Measurements from ENCODE around the gene SGK1. TPM values are rescaled to one million over a fixed set of nuclear protein-coding genes. Genes with fewer than 3 reads are reported as not detected.

SGK1 gene
- total and polyA plus RNA-seq, 2 experiments from 2014 or later: 145 to 161 TPM

DNA sequence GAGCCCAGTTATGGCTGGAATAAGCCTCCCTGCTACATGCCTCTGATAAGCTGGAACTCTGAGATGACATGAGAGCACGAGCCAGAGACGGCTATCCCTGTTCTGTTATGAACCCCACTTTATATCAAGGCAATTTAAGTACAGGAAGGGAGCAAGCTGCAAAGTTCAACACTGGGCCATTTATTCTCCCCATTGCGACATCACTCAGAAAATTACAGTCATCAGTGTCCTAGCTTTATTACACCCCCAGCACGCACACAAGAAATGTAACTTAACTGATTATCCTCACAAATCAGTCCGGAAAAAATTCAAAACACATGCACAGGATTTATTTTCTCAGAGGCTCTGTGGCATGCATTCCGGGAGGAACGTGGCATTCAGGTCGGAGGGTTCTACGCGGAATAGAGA lies 140.2 kb downstream of the SGK1 start:
- Histone ChIP-seq H3K9me2 (replicated peaks; ENCODE audit: insufficient read depth) (no peaks in the 10 kb centered on the region), H4K20me1 (ENCODE audit: insufficient read depth, poor library complexity, severe bottlenecking) (peaks cover 9% of the 10 kb centered on the region), H3K27ac (peak overlapping the region; percentile 86), H3K4me2 (peak overlapping the region; percentile 94), H3K27me3 (no peaks in the 10 kb centered on the region), H3K79me2 (peaks cover 16% of the 10 kb centered on the region), H3K36me3 (replicated peaks; ENCODE audit: insufficient read depth, low read depth) (no peaks in the 10 kb centered on the region), H3K9me3 (ENCODE audit: low read depth) (no peaks in the 10 kb centered on the region), H3K4me1 (ENCODE audit: insufficient read depth) (peaks cover 12% of the 10 kb centered on the region), H2AFZ (peak overlapping the region; percentile 34), H3K4me3 (no peak overlapping the region)
- WGBS (ENCODE audit: low lambda C conversion rate, missing lambda C conversion rate): 50% methylated on average over 10 of the region's 10 CpGs
- no peak for TF ChIP-seq EZH2phosphoT487 (IDR thresholded peaks at IDR 0.05; ENCODE audit: low read depth, severe bottlenecking, unreplicated experiment)
- no peak for TF ChIP-seq EZH2 (IDR thresholded peaks at IDR 0.05; ENCODE audit: borderline replicate concordance)
- TF ChIP-seq, protein P1, sequence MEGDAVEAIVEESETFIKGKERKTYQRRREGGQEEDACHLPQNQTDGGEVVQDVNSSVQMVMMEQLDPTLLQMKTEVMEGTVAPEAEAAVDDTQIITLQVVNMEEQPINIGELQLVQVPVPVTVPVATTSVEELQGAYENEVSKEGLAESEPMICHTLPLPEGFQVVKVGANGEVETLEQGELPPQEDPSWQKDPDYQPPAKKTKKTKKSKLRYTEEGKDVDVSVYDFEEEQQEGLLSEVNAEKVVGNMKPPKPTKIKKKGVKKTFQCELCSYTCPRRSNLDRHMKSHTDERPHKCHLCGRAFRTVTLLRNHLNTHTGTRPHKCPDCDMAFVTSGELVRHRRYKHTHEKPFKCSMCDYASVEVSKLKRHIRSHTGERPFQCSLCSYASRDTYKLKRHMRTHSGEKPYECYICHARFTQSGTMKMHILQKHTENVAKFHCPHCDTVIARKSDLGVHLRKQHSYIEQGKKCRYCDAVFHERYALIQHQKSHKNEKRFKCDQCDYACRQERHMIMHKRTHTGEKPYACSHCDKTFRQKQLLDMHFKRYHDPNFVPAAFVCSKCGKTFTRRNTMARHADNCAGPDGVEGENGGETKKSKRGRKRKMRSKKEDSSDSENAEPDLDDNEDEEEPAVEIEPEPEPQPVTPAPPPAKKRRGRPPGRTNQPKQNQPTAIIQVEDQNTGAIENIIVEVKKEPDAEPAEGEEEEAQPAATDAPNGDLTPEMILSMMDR (IDR thresholded peaks at IDR 0.05; ENCODE audit: poor library complexity): no peak
- DNase-seq (ENCODE audit: low spot score): peak; percentile 48

DNA sequence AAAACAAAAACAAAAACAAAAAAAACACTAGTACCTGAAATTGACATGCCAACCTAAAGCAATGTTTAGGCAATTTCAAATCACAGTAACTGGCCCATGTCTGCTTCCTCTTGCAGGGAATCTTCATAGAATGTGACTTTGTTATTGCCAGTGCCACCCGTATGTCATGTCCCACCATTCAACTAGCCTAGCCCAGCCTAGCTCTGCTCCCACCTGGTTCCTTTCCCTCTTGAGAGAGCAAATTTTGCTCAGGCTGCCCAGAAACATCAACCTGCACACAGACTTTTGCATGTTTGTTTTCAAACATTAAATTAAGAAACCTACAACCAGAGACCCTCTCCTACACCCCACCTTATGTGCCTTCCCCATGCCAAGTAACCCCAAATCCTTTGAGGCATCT lies 140.7 kb downstream of the SGK1 start:
- H3K27me3 ChIP-seq: no peaks in the 10 kb centered on the region
- H3K36me3 ChIP-seq (replicated peaks; ENCODE audit: insufficient read depth, low read depth): no peaks in the 10 kb centered on the region
- H3K4me2 ChIP-seq: peak overlapping the region; percentile 94
- 92% methylated on average over 1 of the region's 1 CpG for WGBS (ENCODE audit: low lambda C conversion rate, missing lambda C conversion rate)
- H3K27ac ChIP-seq: peak overlapping the region; percentile 52
- no peaks in the 10 kb centered on the region for H3K9me2 ChIP-seq (replicated peaks; ENCODE audit: insufficient read depth)
- H3K4me3 ChIP-seq: no peak overlapping the region
- peaks cover 21% of the 10 kb centered on the region for H3K79me2 ChIP-seq
- peaks cover 12% of the 10 kb centered on the region for H4K20me1 ChIP-seq (ENCODE audit: insufficient read depth, poor library complexity, severe bottlenecking)
- H3K9me3 ChIP-seq (ENCODE audit: low read depth): no peaks in the 10 kb centered on the region
- TF ChIP-seq EZH2 (IDR thresholded peaks at IDR 0.05; ENCODE audit: borderline replicate concordance): no peak
- TF ChIP-seq, protein P1 (IDR thresholded peaks at IDR 0.05; ENCODE audit: poor library complexity): no peak
- TF ChIP-seq EZH2phosphoT487 (IDR thresholded peaks at IDR 0.05; ENCODE audit: low read depth, severe bottlenecking, unreplicated experiment): no peak
- DNase-seq (ENCODE audit: low spot score): no peak
- H3K4me1 ChIP-seq (ENCODE audit: insufficient read depth): peaks cover 8% of the 10 kb centered on the region
- no peak overlapping the region for H2AFZ ChIP-seq

DNA sequence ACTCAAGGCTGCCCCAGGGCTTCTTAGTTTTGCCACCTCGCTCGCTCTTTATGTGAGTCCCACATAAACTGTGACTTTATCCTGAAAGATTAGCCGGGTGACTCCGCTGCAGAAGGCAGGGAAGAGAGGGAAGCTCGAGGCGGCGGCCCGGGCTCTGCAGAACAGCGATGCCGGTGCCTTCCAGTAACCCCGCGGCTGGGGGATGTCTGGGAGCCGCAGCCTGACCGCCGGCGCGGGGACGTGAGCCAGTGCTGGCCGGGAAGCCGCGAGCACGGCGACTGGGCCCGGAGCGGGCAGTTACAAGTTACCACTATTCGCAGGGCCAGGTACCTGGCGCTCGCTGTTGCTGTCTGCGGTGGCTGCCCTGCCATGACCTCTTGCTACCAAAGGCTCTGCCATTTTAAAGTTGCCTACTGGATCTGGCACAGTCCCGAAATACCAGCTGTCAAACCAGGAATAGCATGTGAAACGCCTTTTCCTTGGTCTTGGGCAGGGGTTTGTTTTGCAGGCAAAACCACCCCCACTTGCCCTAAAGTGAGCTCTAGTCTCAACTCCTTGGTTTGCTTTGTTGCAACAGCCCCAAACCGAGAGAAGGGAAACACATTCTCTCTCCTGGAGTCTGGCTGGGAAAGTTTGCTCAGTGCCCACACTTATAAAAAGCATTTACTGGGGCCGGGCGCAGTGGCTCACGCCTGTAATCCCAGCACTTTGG lies 141.5 kb downstream of the SGK1 start:
- no peaks in the 10 kb centered on the region for H3K27me3 ChIP-seq
- H3K36me3 ChIP-seq (replicated peaks; ENCODE audit: insufficient read depth, low read depth): peaks cover 5% of the 10 kb centered on the region
- H3K4me3 ChIP-seq: peak overlapping the region; percentile 86
- peak; percentile 63 for DNase-seq (ENCODE audit: low spot score)
- peaks cover 8% of the 10 kb centered on the region for H3K4me1 ChIP-seq (ENCODE audit: insufficient read depth)
- H2AFZ ChIP-seq: peak overlapping the region; percentile 61
- H3K79me2 ChIP-seq: peaks cover 28% of the 10 kb centered on the region
- WGBS (ENCODE audit: low lambda C conversion rate, missing lambda C conversion rate): 22% methylated on average over 35 of the region's 35 CpGs
- peaks cover 20% of the 10 kb centered on the region for H4K20me1 ChIP-seq (ENCODE audit: insufficient read depth, poor library complexity, severe bottlenecking)
- no peak for TF ChIP-seq EZH2phosphoT487 (IDR thresholded peaks at IDR 0.05; ENCODE audit: low read depth, severe bottlenecking, unreplicated experiment)
- TF ChIP-seq, protein P1 (IDR thresholded peaks at IDR 0.05; ENCODE audit: poor library complexity): no peak
- TF ChIP-seq EZH2 (IDR thresholded peaks at IDR 0.05; ENCODE audit: borderline replicate concordance): no peak
- H3K9me3 ChIP-seq (ENCODE audit: low read depth): no peaks in the 10 kb centered on the region
- H3K4me2 ChIP-seq: peak overlapping the region; percentile 94
- H3K9me2 ChIP-seq (replicated peaks; ENCODE audit: insufficient read depth): no peaks in the 10 kb centered on the region
- peak overlapping the region; percentile 98 for H3K27ac ChIP-seq

All from hepatocyte (in vitro differentiated cells).